Epithelial cell of esophagus (primary cell): ENCODE results near the gene ITGA5.

ENCODE experiments used
- DNase-seq: peaks from one replicate; pipeline ENCODE4 v3.0.0; 2010; ENCODE audit warnings: low read depth
- H3K4me3 ChIP-seq: 2 replicates; pipeline ENCODE4 v1.5.1; 2011; ENCODE audit warnings: mild to moderate bottlenecking, low read length, control low read depth
- CTCF ChIP-seq: IDR thresholded peaks from 2 replicates; pipeline ENCODE4 v1.5.1; 2011; ENCODE audit warnings: low read depth, mild to moderate bottlenecking, low read length, control low read depth, inconsistent platforms; ENCODE audit not compliant: insufficient read depth; ENCODE audit errors: missing control alignments

ITGA5 gene

GRCh38 chr12:54393743-54394142, 25.3 kb downstream of the ITGA5 start:
- no peak for TF ChIP-seq CTCF
- no peak for DNase-seq
- H3K4me3 ChIP-seq = no peak overlapping the region

- no peak overlapping the region for H3K4me3 ChIP-seq
- TF ChIP-seq CTCF = no peak
- DNase-seq = no peak
Measured at GRCh38 chr12:54393207-54393609, 25.9 kb downstream of the ITGA5 start.

- H3K4me3 ChIP-seq = peak overlapping the region; percentile 97
- no peak for TF ChIP-seq CTCF
- peak; percentile 67 for DNase-seq
Measured at GRCh38 chr12:54392485-54393206, 26.4 kb downstream of the ITGA5 start.

- H3K4me3 ChIP-seq = peak overlapping the region; percentile 97
- peak; percentile 82 for DNase-seq
- peak; percentile 30 for TF ChIP-seq CTCF
Measured at GRCh38 chr12:54390668-54391551, 28.2 kb downstream of the ITGA5 start.

GRCh38 chr12:54390176-54390667, 28.8 kb downstream of the ITGA5 start:
- DNase-seq = peak; percentile 90
- H3K4me3 ChIP-seq = peak overlapping the region; percentile 97
- TF ChIP-seq CTCF = no peak

GRCh38 chr12:54389607-54390175, 29.4 kb downstream of the ITGA5 start:
- no peak for TF ChIP-seq CTCF
- no peak for DNase-seq
- H3K4me3 ChIP-seq = peak overlapping the region; percentile 97
